ENCODE measurements around the gene ZNF335. TPM values are rescaled to one million over a fixed set of nuclear protein-coding genes. Genes with fewer than 3 reads are reported as not detected.

Gene ZNF335
- total RNA-seq, 4 donors from 2014 or later, result 10.5 to 22.5 (median 19.8) TPM

DNA sequence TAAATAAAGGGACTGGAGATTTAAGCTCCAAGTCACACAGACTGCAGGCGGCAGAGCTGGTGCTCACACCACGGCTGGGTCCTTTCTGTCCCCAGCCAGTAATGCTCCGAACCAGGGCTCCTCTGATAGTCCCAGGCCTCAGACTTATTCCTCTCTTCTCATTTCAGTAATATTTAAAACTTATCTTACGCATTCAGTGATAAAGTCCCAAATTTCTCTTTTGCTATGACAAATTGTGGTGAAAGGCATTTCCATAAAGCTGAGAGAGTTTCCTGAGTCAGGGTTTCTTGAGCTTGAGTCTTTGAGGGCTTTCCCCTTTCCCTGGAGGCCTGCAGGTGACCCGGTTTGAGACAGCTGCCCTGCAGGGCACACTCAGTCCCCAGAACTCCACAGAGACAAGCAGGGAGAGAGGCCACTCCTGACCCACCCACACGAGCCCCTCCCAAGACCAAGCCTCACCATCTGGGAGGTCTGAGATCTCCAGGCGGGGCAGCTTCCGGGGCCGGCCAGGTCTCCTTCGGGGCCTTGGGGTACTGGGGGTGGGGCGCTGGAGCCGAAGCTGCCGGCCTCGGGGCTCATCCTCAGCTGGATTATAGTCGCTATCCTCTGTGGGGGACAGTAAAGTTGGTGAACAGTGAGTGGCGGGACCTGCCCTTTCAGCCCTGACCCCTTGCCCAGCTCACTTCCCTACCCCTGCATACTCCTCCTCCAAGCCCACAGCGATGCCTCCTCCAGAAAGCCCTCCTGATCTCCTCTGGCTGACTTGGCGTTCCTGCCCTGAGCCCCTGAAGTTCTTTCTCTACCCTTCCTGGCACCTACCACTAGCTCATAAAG lies 6.6 kb downstream of the ZNF335 start:
- peaks cover 43 to 93% (median 73%) of the 10 kb centered on the region in 3 donors for H3K36me3 ChIP-seq
- no peaks in the 10 kb centered on the region for H3K9me3 ChIP-seq
- 77 to 87% methylated on average over 8 of the region's 18 CpGs for WGBS, 2 donors
- H3K27me3 ChIP-seq, result no peaks in the 10 kb centered on the region
- intact Hi-C loops (cut with DNase I), result loop anchor here (10.0 kb wide), 1 partner anchor 151 kb away; the partner anchor contains the start of gene UBE2C
- no peak overlapping the region for H3K4me3 ChIP-seq
- peaks cover 10 to 21% (median 12%) of the 10 kb centered on the region in 3 donors for H3K4me1 ChIP-seq
- H3K27ac ChIP-seq, result no peak overlapping the region
- DNase-seq, result no peak
- TF ChIP-seq, protein P1, sequence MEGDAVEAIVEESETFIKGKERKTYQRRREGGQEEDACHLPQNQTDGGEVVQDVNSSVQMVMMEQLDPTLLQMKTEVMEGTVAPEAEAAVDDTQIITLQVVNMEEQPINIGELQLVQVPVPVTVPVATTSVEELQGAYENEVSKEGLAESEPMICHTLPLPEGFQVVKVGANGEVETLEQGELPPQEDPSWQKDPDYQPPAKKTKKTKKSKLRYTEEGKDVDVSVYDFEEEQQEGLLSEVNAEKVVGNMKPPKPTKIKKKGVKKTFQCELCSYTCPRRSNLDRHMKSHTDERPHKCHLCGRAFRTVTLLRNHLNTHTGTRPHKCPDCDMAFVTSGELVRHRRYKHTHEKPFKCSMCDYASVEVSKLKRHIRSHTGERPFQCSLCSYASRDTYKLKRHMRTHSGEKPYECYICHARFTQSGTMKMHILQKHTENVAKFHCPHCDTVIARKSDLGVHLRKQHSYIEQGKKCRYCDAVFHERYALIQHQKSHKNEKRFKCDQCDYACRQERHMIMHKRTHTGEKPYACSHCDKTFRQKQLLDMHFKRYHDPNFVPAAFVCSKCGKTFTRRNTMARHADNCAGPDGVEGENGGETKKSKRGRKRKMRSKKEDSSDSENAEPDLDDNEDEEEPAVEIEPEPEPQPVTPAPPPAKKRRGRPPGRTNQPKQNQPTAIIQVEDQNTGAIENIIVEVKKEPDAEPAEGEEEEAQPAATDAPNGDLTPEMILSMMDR (IDR thresholded peaks at IDR 0.05), result no peak
- no peak for TF ChIP-seq POLR2A (IDR thresholded peaks at IDR 0.05)

DNA sequence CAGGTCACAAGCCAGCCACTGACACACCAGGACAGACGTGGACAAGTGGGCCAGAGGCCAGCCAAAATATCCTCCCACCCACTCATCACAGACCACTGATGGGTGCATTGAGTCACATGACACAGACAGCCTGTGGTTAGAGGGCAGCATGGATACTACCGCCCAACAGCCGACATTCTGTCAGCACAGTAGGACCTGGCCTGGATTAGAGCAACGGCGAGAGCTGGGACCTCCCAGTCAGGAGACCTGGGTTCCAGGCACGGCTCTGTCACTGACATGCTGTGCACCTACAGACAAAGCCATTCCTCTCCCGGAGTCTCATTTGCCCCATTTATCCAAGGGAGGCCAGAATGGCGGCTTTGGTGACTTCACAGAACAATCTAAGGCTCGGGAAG lies 8.0 kb downstream of the ZNF335 start:
- Histone ChIP-seq H3K4me1 (peaks cover 0 to 8% (median 0%) of the 10 kb centered on the region in 3 donors), H3K27me3 (no peaks in the 10 kb centered on the region), H3K4me3 (no peak overlapping the region), H3K27ac (no peak overlapping the region), H3K36me3 (peaks cover 55 to 100% (median 82%) of the 10 kb centered on the region in 3 donors), H3K9me3 (no peaks in the 10 kb centered on the region)
- intact Hi-C loops (cut with DNase I), result loop anchor here (10.0 kb wide), 1 partner anchor 149 kb away; the partner anchor contains the start of gene UBE2C
- WGBS, 2 donors, result 72 to 83% methylated on average over 2 to 4 of the region's 9 CpGs
- no peak for DNase-seq
- no peak for TF ChIP-seq POLR2A (IDR thresholded peaks at IDR 0.05)
- TF ChIP-seq, protein P1 (IDR thresholded peaks at IDR 0.05), result no peak

DNA sequence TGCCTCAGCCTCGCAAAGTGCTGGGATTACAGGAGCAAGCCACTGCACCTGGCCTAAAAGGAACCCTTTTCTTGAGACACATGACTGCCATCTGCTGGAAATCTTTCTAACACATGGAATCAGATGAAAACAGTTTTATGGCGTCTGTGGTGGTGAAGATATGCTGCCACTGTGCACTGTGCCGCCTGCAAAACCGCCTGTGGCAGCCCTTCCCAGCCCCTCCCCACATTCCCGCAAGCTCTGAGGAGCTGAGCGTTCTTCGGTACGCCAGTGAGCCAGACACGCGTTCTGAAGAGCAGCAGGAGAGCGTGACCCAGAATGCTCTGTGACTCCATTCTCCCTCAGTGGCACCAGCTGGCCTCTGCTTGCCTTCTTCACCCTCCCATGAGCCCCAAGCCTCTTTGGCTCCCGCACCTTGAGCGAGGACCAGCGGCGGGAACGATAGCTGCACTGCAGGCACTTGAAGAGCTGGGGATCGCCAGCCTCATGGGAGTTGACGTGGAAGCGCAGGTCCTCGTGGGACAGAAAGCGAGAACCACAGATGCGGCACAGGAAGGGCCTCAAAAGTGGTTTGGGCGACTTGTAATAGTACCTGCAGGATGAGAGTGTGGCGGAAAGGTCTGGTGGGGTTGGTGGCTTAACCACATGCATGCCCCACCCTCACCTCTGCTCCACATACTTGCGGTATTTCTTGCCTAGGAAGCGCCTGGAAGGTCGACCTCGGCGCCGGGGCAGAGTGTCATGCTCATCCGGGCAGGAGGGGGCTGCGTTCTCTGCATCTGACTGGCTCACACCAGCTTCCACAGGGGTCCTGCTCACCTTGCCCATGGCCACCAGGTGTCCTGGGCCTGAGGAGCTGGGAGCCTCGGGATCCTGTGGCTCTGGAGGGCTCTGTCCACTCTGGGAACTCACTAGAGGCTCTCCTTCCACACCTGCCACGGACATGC lies 8.7 kb downstream of the ZNF335 start:
- Histone ChIP-seq H3K4me1 (peaks cover 0 to under 1% (median 0%) of the 10 kb centered on the region in 3 donors), H3K9me3 (no peaks in the 10 kb centered on the region), H3K4me3 (no peak overlapping the region), H3K36me3 (peaks cover 59 to 100% (median 87%) of the 10 kb centered on the region in 3 donors), H3K27me3 (no peaks in the 10 kb centered on the region), H3K27ac (no peak overlapping the region)
- 83 to 95% methylated on average over 16 to 17 of the region's 34 CpGs for WGBS, 2 donors
- intact Hi-C loops (cut with DNase I), result loop anchor here (10.0 kb wide), 1 partner anchor 149 kb away; the partner anchor contains the start of gene UBE2C
- DNase-seq, result no peak
- TF ChIP-seq, protein P1 (IDR thresholded peaks at IDR 0.05), result peak in 4 of 6 experiments; percentile 31 to 57 (median 40)
- TF ChIP-seq POLR2A (IDR thresholded peaks at IDR 0.05), result no peak

DNA sequence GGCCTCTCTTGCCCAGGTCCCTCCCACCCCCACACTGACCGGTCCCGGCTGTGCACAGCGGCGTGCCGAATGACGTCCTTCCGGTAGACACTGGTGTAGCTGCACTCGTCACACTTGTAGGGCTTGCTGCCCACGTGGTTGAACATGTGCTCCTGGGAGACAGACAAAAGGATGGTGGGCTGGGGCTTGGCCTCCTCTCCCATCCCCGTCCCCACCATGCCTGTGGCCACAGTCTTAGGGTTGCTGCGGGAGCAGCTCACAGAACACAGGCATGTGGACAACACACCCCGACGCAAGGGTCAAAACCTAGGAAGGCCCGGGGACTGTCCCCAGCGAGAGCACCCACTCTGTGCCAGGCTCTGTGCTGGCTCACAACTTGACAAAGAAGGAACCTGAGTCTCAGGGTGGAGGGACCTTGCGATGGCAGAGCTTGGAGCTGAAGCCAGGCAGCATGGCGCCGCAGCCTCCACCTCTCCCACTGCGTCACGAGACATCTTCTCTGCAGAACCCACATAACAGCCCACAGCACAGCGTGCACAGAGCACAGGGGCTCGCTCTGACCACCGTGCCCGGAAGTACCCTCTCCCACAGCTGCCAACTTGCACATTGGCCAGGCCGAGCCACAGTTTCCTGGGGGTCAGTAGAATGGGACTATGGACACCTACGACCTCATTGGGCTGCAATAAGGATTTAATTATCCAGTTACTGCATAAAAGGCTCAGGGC lies 9.8 kb downstream of the ZNF335 start:
- DNase-seq, result no peak
- WGBS, 2 donors, result 92 to 97% methylated on average over 8 to 11 of the region's 26 CpGs

More for the DNA sequence above, 9.8 kb downstream of the ZNF335 start:
- Histone ChIP-seq H3K9me3 (no peaks in the 10 kb centered on the region), H3K4me3 (no peak overlapping the region), H3K27ac (no peak overlapping the region), H3K36me3 (peaks cover 54 to 100% (median 87%) of the 10 kb centered on the region in 3 donors), H3K27me3 (no peaks in the 10 kb centered on the region), H3K4me1 (no peaks in the 10 kb centered on the region)
- intact Hi-C loops (cut with DNase I), result loop anchor here (10.0 kb wide), 1 partner anchor 147 kb away; the partner anchor contains the start of gene UBE2C
- no peak for TF ChIP-seq POLR2A (IDR thresholded peaks at IDR 0.05)
- TF ChIP-seq, protein P1 (IDR thresholded peaks at IDR 0.05), result no peak
